Osteoblast (primary cell): Measurements from ENCODE around the gene MYOM1. TPM values are rescaled to one million over a fixed set of nuclear protein-coding genes. Genes with fewer than 3 reads are reported as not detected.

Source experiments
- DNase-seq: peaks from one replicate; pipeline ENCODE4 v3.0.0; 2011; ENCODE audit warnings: low spot score, mixed read lengths; ENCODE audit not compliant: insufficient read length; ENCODE audit errors: missing footprints
- H2AFZ ChIP-seq: 2 replicates; pipeline ENCODE4 v1.6.0; 2011; ENCODE audit warnings: mild to moderate bottlenecking, low read length
- H3K27ac ChIP-seq: 2 replicates; pipeline ENCODE4 v1.5.1; 2011; ENCODE audit warnings: mild to moderate bottlenecking, low read depth, low read length, moderate library complexity
- H3K27me3 ChIP-seq: 2 replicates; pipeline ENCODE4 v1.6.0; 2012; ENCODE audit warnings: mild to moderate bottlenecking, control low read depth, inconsistent platforms, low read length, moderate library complexity; ENCODE audit not compliant: insufficient read depth
- H3K36me3 ChIP-seq: 2 replicates; pipeline ENCODE4 v1.5.1; 2011; ENCODE audit warnings: mild to moderate bottlenecking, low read length, control low read depth, moderate library complexity; ENCODE audit not compliant: insufficient read depth
- H3K4me1 ChIP-seq: 2 replicates; pipeline ENCODE4 v1.5.1; 2011; ENCODE audit warnings: mild to moderate bottlenecking, low read length, control low read depth, moderate library complexity; ENCODE audit not compliant: insufficient read depth
- H3K4me2 ChIP-seq: 2 replicates; pipeline ENCODE4 v1.6.0; 2011; ENCODE audit warnings: mild to moderate bottlenecking, low read length; ENCODE audit not compliant: insufficient read depth
- H3K4me3 ChIP-seq: fragments of 200-600 bp; sonication (generic); 3 replicates; pipeline ENCODE4 v1.5.1; 2012; ENCODE audit warnings: mild to moderate bottlenecking, low read length, inconsistent platforms; ENCODE audit not compliant: insufficient read depth
- H3K79me2 ChIP-seq: 2 replicates; pipeline ENCODE4 v1.6.0; 2012; ENCODE audit warnings: mild to moderate bottlenecking, low read length, control low read depth, inconsistent platforms; ENCODE audit not compliant: insufficient read depth
- H3K9me3 ChIP-seq: 2 replicates; pipeline ENCODE4 v1.5.1; 2011; ENCODE audit warnings: low read depth, low read length, control low read depth
- H4K20me1 ChIP-seq: 2 replicates; pipeline ENCODE4 v1.6.0; 2012; ENCODE audit warnings: mild to moderate bottlenecking, low read length, control low read depth; ENCODE audit not compliant: insufficient read depth
- total RNA-seq: library from RNA; depleted of rRNA; stranded (reverse); fragments of >200 nt; gene quantifications from 2 replicates; pipeline ENCODE4 v1.2.3, GENCODE V29; 2012
- TF ChIP-seq, protein P1 (sequence below): IDR thresholded peaks from 2 replicates; pipeline ENCODE4 v1.5.1; 2011; ENCODE audit warnings: mild to moderate bottlenecking, low read depth, low read length, moderate library complexity; ENCODE audit errors: extremely low read depth

MYOM1 gene
- total RNA-seq, 1 donor = 1.8 TPM

DNA sequence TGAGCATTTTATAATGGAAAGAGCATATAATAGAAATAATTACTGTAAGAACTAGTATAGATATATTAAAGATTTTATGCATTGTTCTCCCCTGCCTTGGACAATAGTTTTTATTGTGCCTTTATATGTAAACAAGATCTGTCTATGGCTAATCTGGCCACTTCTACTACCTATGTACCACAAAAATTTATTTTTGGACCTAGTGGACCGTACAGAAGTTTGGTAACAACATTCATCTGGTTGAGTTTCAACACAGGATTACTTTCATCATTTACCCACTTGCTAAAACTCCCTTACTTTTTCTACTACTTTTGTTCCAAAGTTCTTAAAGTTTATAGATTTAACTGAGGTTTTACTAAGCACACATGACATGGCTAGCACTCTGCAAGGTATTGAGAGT lies 13.2 kb upstream of the MYOM1 start:
- H3K27ac ChIP-seq = no peak overlapping the region
- TF ChIP-seq, protein P1, sequence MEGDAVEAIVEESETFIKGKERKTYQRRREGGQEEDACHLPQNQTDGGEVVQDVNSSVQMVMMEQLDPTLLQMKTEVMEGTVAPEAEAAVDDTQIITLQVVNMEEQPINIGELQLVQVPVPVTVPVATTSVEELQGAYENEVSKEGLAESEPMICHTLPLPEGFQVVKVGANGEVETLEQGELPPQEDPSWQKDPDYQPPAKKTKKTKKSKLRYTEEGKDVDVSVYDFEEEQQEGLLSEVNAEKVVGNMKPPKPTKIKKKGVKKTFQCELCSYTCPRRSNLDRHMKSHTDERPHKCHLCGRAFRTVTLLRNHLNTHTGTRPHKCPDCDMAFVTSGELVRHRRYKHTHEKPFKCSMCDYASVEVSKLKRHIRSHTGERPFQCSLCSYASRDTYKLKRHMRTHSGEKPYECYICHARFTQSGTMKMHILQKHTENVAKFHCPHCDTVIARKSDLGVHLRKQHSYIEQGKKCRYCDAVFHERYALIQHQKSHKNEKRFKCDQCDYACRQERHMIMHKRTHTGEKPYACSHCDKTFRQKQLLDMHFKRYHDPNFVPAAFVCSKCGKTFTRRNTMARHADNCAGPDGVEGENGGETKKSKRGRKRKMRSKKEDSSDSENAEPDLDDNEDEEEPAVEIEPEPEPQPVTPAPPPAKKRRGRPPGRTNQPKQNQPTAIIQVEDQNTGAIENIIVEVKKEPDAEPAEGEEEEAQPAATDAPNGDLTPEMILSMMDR = no peak
- H4K20me1 ChIP-seq = no peaks in the 10 kb centered on the region

GRCh38 chr18:3230401-3231334 lies 10.9 kb upstream of the MYOM1 start:
- H3K9me3 ChIP-seq = no peaks in the 10 kb centered on the region
- TF ChIP-seq, protein P1 = no peak
- DNase-seq = no peak
- H3K27ac ChIP-seq = no peak overlapping the region
- no peaks in the 10 kb centered on the region for H3K36me3 ChIP-seq
- H3K79me2 ChIP-seq = no peaks in the 10 kb centered on the region
- H3K27me3 ChIP-seq = no peaks in the 10 kb centered on the region
- H4K20me1 ChIP-seq = no peaks in the 10 kb centered on the region
- peak overlapping the region; percentile 52 for H2AFZ ChIP-seq
- H3K4me3 ChIP-seq = no peak overlapping the region
- H3K4me2 ChIP-seq = peak overlapping the region; percentile 60
- no peaks in the 10 kb centered on the region for H3K4me1 ChIP-seq

More for the DNA sequence above, 13.2 kb upstream of the MYOM1 start:
- no peak overlapping the region for H3K4me3 ChIP-seq
- H3K4me1 ChIP-seq = no peaks in the 10 kb centered on the region
- no peaks in the 10 kb centered on the region for H3K79me2 ChIP-seq
- no peak for DNase-seq
- no peaks in the 10 kb centered on the region for H3K36me3 ChIP-seq
- no peak overlapping the region for H3K4me2 ChIP-seq
- H3K9me3 ChIP-seq = no peaks in the 10 kb centered on the region
- H3K27me3 ChIP-seq = no peaks in the 10 kb centered on the region
- H2AFZ ChIP-seq = no peak overlapping the region

DNA sequence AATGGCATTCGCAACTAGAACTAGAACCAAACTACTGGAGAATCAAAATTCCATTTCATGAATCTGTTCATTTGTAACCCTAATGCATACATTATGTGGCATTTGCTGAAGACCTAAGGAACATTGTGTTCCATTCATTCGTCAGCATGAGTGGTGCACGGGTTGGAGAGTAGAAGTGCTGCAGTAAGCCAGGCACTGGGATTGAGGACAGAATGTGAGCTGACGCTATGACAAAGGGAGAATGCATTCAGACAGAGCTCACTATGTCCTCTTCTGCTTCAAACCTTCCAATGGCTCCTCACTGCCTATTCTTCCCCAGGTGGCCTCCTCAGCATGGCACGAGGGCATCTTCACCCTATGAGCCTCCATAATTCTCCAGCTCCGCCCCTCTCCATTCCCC lies 6.3 kb upstream of the MYOM1 start:
- H2AFZ ChIP-seq = no peak overlapping the region
- no peaks in the 10 kb centered on the region for H3K27me3 ChIP-seq
- no peaks in the 10 kb centered on the region for H3K36me3 ChIP-seq
- no peak overlapping the region for H3K27ac ChIP-seq
- no peak overlapping the region for H3K4me3 ChIP-seq
- no peaks in the 10 kb centered on the region for H3K79me2 ChIP-seq
- TF ChIP-seq, protein P1 = no peak
- H3K4me2 ChIP-seq = no peak overlapping the region
- no peak for DNase-seq
- H3K4me1 ChIP-seq = no peaks in the 10 kb centered on the region
- no peaks in the 10 kb centered on the region for H4K20me1 ChIP-seq
- H3K9me3 ChIP-seq = no peaks in the 10 kb centered on the region

- H3K4me1 ChIP-seq = no peaks in the 10 kb centered on the region
- no peak overlapping the region for H3K4me2 ChIP-seq
- H4K20me1 ChIP-seq = no peaks in the 10 kb centered on the region
- H2AFZ ChIP-seq = no peak overlapping the region
- TF ChIP-seq, protein P1 = no peak
- H3K36me3 ChIP-seq = no peaks in the 10 kb centered on the region
- H3K4me3 ChIP-seq = no peak overlapping the region
- H3K27ac ChIP-seq = no peak overlapping the region
- no peaks in the 10 kb centered on the region for H3K9me3 ChIP-seq
- no peaks in the 10 kb centered on the region for H3K27me3 ChIP-seq
- no peaks in the 10 kb centered on the region for H3K79me2 ChIP-seq
- DNase-seq = no peak
Measured at GRCh38 chr18:3225588-3225987, 5.8 kb upstream of the MYOM1 start.
